Endometrial microvascular endothelial cells (primary cell): ENCODE data around the gene KIF2B. TPM values are rescaled to one million over a fixed set of nuclear protein-coding genes. Genes with fewer than 3 reads are reported as not detected.
"Not testable (repeated sequence)": the region's sequence is repeated elsewhere in the genome, so short reads cannot be mapped to it uniquely, and the experiment has no call there.

ENCODE experiments used
- in situ Hi-C: cut with HindIII; loops from 2 replicates; pipeline ENCODE4 v1.10.0; 2017; ENCODE audit warnings: low sequenced_read_pairs, low pct_unique_long_range_greater_than_20kb; ENCODE audit errors: inconsistent ontology term
- total RNA-seq: library from RNA; depleted of rRNA; stranded (reverse); fragments of >200 nt; gene quantifications from one replicate; pipeline ENCODE4 v1.2.3, GENCODE V29; 2015; ENCODE audit errors: inconsistent ontology term

The KIF2B gene
- not detected for total RNA-seq

- in situ Hi-C loops, result no loop called here
Measured at GRCh38 chr17:53822764-53823163, at the start of gene KIF2B. Gene KIF2B, plus strand, starts transcription at chr17:53822927. Its CDS starts 107 bp downstream, at chr17:53823034.

GRCh38 chr17:53780320-53780719 is 42.4 kb upstream of the KIF2B start:
- in situ Hi-C loops, result no loop called here

- in situ Hi-C loops, result no loop called here
Measured at GRCh38 chr17:53791551-53791950, 31.2 kb upstream of the KIF2B start.

GRCh38 chr17:53792451-53792850 is 30.3 kb upstream of the KIF2B start:
- in situ Hi-C loops, result no loop called here

- in situ Hi-C loops, result no loop called here
Measured at GRCh38 chr17:53792997-53793396, 29.7 kb upstream of the KIF2B start.

- in situ Hi-C loops, result no loop called here
Measured at GRCh38 chr17:53794875-53795274, 27.9 kb upstream of the KIF2B start.

- in situ Hi-C loops, result no loop called here
Measured at GRCh38 chr17:53796642-53797041, 26.1 kb upstream of the KIF2B start.

- in situ Hi-C loops, result no loop called here
Measured at GRCh38 chr17:53797501-53797900, 25.2 kb upstream of the KIF2B start.

- in situ Hi-C loops, result no loop called here
Measured at GRCh38 chr17:53804437-53804836, 18.3 kb upstream of the KIF2B start.

GRCh38 chr17:53806473-53806872 is 16.3 kb upstream of the KIF2B start:
- in situ Hi-C loops, result no loop called here

GRCh38 chr17:53807286-53807685 is 15.4 kb upstream of the KIF2B start:
- in situ Hi-C loops, result no loop called here

- in situ Hi-C loops, result no loop called here
Measured at GRCh38 chr17:53818271-53818670, 4.5 kb upstream of the KIF2B start.

- in situ Hi-C loops, result no loop called here
Measured at GRCh38 chr17:53818929-53819328, 3.8 kb upstream of the KIF2B start.

- in situ Hi-C loops, result no loop called here
Measured at GRCh38 chr17:53819956-53820355, 2.8 kb upstream of the KIF2B start.

- in situ Hi-C loops, result no loop called here
Measured at GRCh38 chr17:53823341-53824050, 769 bp downstream of the KIF2B start.

- in situ Hi-C loops, result not testable (repeated sequence)
Measured at GRCh38 chr17:53834771-53835170, 12.0 kb downstream of the KIF2B start.

- in situ Hi-C loops, result no loop called here
Measured at GRCh38 chr17:53837131-53837530, 14.4 kb downstream of the KIF2B start.

GRCh38 chr17:53844491-53845107 is 21.9 kb downstream of the KIF2B start:
- in situ Hi-C loops, result no loop called here

- in situ Hi-C loops, result not testable (repeated sequence)
Measured at GRCh38 chr17:53871128-53871527, 48.4 kb downstream of the KIF2B start.
